Umbilical cord (tissue), 2 donors: Measurements from ENCODE around the gene NCK2. TPM values are rescaled to one million over a fixed set of nuclear protein-coding genes. Genes with fewer than 3 reads are reported as not detected.

Experiments used
- DNase-seq: peaks from one replicate; pipeline ENCODE4 v3.0.0-alpha.2; 2015; ENCODE audit warnings: low spot score
- total RNA-seq: library from RNA; depleted of rRNA; stranded (reverse); fragments of >200 nt; gene quantifications from one replicate; pipeline ENCODE4 v1.2.3, GENCODE V29; 2014; ENCODE audit warnings: low replicate concordance; ENCODE audit not compliant: insufficient read depth

The NCK2 gene
- total RNA-seq, 1 donor from 2014 or later, result 42.4 TPM

- no peak for DNase-seq
Observed at GRCh38 chr2:105845976-105846375, 101.3 kb downstream of the NCK2 start.

DNA sequence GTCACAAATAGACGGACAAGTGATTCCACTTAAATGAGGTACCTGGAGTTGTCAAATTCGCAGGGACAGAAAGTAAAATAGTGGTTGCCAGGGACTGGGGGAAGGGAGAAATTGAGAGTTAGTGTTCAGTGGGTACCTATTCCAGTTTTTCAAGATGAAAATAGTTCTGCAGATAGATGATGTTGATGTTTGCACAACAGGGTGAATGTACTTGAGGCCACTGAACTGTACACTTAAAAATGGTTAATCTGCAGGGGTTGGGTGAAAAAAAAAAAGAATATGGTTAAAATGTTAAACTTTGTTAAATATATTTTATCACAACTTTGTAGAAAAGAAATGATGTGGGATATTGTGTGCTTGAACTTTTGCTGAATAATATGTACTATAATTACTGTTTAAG lies 102.3 kb downstream of the NCK2 start:
- DNase-seq, result no peak

DNA sequence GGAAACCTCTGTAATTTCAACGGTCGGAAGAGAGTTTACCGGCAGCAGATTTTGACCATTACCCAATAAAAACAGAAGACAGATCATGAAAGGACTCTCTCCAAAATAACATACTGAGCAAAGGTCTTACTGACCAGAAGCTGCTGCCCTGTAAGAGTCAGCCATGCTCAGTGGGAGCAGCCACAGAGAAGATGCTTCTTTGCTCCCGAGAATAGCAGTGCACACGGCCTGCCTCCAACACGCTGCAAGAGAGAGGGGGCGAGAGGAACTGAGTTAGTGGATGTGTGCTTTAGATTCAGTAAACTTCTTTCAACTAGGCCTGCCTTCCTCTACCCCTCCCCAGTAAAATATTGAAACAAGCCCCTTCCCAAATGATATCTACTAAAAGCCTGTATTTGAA lies 103.7 kb downstream of the NCK2 start:
- no peak for DNase-seq

- no peak for DNase-seq
Observed at GRCh38 chr2:105849431-105850179, 104.9 kb downstream of the NCK2 start.

DNA sequence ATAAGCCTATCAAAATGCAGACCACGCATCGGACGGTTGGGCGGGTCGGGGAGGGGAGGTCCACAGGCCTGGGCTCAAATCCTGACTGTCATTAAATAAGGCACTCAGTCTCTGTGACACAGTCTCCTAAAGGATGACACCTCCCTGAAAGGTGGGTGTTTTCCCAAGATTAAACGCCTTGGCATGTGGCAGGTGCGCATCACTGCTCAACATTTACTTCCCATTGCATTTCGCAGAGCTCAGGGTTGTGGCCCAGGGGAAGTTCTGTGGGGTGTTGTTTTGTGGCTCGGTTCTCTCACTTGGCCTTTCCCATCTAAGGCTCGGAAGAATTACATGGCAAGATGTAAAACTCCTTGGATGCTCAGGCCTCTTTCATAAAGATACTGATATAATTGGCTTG lies 107.4 kb downstream of the NCK2 start:
- DNase-seq, result no peak

DNA sequence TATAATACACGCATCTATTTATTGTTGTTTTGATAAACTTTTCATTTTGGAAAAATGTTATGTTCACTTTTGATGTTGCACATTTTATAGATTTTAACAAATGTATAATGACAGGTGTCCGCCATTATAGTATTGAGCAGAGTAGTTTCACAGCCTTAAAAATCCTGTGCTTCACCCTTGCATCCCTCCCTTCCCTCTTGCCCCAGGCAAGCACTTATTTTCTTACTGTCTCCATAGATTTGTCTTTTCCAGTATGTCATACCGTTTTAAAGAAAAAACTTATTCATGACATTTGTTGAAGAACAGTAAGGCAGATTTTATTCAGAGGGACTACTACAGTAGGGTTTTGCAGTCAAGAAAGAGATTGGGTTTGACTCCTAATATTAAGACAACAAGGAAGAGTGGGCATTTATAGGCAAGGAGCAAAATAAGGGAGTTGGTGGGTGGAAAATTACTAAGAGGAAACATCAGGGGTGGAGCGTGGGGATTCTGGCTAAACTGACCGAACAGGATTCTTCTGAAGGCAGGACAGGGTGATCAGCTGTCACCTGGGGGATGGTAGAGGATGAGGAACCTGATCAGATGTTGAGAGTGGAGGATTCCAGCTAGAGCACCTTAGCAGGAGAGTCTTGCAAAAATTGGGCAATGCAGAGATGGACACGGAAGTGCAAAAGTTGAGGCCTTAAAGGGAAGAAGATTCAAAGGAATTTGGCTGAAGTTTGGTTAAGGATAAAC lies 108.8 kb downstream of the NCK2 start:
- peak; percentile 37 for DNase-seq

- no peak for DNase-seq
Observed at GRCh38 chr2:105854972-105855371, 110.3 kb downstream of the NCK2 start.

DNA sequence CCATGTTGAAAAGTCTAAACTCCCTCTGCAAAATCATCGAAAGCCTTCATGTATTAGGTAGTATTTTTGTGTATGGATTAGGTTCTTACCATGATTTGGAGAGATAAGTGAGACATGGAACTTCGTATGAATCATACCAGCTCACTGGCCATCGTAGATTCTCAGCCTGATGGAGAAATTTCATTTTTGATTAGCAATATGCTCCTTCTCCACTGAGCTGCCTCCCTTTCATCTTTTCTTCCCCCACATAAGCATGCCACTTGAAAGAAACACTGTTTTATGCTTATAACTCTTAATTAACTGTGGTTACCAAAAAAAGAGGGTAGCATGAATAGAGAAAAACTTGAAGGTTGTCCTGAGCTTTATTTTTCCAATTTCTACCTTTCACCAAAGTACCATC lies 111.9 kb downstream of the NCK2 start:
- no peak for DNase-seq

- DNase-seq, result no peak
Observed at GRCh38 chr2:105857076-105857740, 112.5 kb downstream of the NCK2 start.

- DNase-seq, result no peak
Observed at GRCh38 chr2:105858868-105859693, 114.4 kb downstream of the NCK2 start.

GRCh38 chr2:105859694-105859951 lies 114.9 kb downstream of the NCK2 start:
- no peak for DNase-seq

DNA sequence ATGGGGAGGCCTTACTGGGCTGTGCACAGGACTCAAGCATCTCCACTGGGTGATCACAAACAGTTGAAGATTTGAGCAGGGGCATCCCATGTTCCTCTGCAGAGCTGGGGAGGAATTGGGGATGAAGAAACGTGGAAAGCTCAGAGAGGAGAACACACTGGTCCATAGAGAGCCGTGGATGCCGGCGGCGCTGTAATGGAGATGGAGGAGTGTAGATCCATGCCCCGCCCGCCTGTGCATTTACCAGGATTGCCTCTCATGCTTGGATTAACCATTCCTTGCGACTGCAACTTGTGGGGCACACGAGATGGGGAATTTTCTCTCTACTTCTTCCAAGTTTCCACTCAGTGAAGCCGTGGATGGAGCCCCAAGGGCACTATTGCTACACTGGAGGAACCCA lies 115.9 kb downstream of the NCK2 start:
- no peak for DNase-seq

- DNase-seq, result no peak
Observed at GRCh38 chr2:105861200-105861599, 116.5 kb downstream of the NCK2 start.

DNA sequence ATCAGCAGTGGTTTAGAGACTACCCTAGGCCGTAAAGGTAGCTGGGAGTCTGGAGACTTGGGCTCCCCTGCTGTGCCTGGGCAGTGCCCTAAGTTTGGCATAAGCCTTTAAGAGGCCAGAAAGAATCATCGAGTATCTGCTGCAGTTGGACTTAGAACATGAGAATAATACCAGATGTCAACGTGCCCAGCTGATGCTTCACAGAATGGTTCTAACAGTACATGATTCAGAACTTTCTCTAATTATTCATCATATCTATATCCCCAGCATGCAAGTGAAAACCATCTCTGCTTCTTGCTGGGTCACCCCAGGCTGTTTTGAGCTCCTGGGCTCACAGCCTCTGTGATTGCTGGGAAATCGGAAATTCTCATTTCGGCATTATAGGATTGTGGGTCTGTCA lies 118.1 kb downstream of the NCK2 start:
- DNase-seq, result peak; percentile 85

GRCh38 chr2:105864262-105864661 lies 119.5 kb downstream of the NCK2 start:
- DNase-seq, result no peak

- no peak for DNase-seq
Observed at GRCh38 chr2:105865222-105865913, 120.7 kb downstream of the NCK2 start.

DNA sequence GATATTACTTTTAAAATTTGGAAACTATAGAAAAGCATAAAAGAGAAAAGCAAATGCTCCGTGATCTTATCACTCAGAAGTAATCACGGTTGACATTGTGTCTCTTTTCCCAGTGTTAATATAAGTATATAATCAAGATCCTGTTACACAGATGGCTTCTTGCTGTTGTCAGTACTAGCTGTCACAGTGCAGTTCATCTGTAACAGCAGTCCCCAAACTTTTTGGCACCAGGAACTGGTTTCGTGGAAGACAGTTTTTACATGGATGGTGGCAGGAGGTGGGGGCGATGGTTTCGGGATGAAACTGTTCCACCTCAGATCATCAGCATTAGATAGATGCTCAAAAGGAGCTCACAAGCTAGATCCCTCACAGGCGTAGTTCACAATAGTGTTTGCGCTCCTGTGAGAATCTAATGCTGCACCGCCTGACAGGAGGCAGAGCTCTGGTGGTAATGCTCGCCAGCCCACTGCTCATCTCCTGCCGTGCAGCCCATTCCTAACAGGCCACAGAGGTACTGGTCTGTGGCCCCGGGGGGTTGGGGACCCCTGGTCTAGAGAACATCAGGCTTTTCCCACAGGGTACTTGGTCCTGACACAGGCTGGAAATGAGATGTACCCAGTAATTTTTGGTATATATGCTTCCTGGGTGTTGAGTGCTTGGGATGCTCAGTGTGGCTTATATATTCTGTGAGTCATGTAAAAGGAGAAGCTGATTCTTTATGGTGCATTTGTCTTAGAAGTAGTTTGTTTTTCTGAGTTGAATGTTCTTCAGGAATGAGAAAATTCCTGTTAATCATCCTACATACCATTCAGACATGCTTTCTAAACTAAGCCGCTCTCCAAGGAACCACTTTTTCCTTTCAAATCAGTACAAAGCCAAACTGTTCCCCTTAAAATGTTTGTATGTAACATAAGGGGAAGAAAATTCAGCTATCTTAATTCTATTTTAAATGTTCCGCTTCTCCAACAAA lies 121.8 kb downstream of the NCK2 start:
- peak; percentile 59 for DNase-seq

- DNase-seq, result no peak
Observed at GRCh38 chr2:105867587-105867986, 122.9 kb downstream of the NCK2 start.

GRCh38 chr2:105868060-105868459 lies 123.3 kb downstream of the NCK2 start:
- DNase-seq, result no peak

- no peak for DNase-seq
Observed at GRCh38 chr2:105869341-105869740, 124.6 kb downstream of the NCK2 start.
